Ishikawa (cell line): ENCODE results near the gene KIT.

Source experiments
- CEBPB ChIP-seq: IDR thresholded peaks from 2 replicates; pipeline ENCODE4 v1.6.1; 2012
- CREB1 ChIP-seq: IDR thresholded peaks from 2 replicates; pipeline ENCODE4 v1.6.1; 2012; ENCODE audit warnings: low read depth
- EGR1 ChIP-seq: IDR thresholded peaks from 2 replicates; pipeline ENCODE4 v1.6.1; 2012
- EP300 ChIP-seq: IDR thresholded peaks from 2 replicates; pipeline ENCODE4 v1.6.1; 2012; ENCODE audit warnings: borderline replicate concordance
- FOXM1 ChIP-seq: IDR thresholded peaks from 2 replicates; pipeline ENCODE4 v1.6.1; 2012; ENCODE audit warnings: low read depth, borderline replicate concordance
- NFIC ChIP-seq: IDR thresholded peaks from 2 replicates; pipeline ENCODE4 v1.6.1; 2012
- RAD21 ChIP-seq: IDR thresholded peaks from 2 replicates; pipeline ENCODE4 v1.6.1; 2012; ENCODE audit warnings: low read depth
- TAF1 ChIP-seq: IDR thresholded peaks from 2 replicates; pipeline ENCODE4 v1.6.1; 2012; ENCODE audit warnings: low read depth, mild to moderate bottlenecking
- TCF12 ChIP-seq: IDR thresholded peaks from 2 replicates; pipeline ENCODE4 v1.6.1; 2012; ENCODE audit warnings: low read depth
- TEAD4 ChIP-seq: IDR thresholded peaks from 2 replicates; pipeline ENCODE4 v1.6.1; 2012
- YY1 ChIP-seq: IDR thresholded peaks from 2 replicates; pipeline ENCODE4 v1.6.1; 2012; ENCODE audit warnings: low read depth
- ZBTB7A ChIP-seq: IDR thresholded peaks from 2 replicates; pipeline ENCODE4 v1.6.1; 2012; ENCODE audit warnings: low read depth
- TF ChIP-seq, protein P1 (sequence below): IDR thresholded peaks from 2 replicates; pipeline ENCODE4 v1.6.1; 2012
- TF ChIP-seq, protein P2 (sequence below): IDR thresholded peaks from 2 replicates; pipeline ENCODE4 v1.6.1; 2012
- TF ChIP-seq, protein P3 (sequence below): IDR thresholded peaks from 2 replicates; pipeline ENCODE4 v1.6.1; 2012; ENCODE audit warnings: low read depth, mild to moderate bottlenecking

KIT gene

DNA sequence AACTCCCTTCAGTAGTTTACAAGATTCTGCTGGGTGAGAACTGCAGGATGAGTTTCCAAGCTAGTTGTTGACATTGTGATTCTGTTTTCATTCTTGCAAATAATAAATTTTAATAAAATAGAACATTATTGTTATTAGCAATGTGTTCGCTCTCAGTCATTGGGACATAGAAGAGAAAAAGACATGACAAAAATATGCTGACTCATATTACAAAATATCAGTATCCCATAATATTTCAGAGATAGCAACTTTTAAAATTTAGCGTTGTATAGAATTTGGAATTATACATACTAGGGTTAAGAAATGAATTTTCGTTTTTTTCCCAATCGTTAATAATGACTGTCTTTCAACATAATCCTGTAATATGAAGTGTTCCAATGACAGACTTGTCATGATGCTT lies 45.4 kb downstream of the KIT start:
- TF ChIP-seq EGR1 (no peak), RAD21 (no peak), CEBPB (no peak)

DNA sequence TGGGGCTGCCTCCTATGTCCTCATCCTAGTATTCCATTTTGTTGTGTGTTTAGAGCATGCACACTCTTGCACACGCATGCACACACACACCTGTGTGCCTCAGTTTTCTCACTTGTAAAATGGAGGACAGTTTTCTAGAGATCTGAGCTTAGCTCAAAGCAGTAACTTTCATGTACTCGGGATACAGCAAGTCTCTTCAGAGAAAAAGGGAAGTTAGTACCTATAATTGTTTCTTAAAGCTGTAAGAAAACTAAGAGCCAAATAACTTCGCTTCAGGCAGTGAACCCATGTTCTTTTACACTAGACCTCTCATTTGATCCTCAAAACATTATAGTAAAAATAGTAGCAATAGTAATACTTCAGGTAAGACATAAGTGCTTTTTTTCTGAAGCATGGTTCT lies 49.6 kb downstream of the KIT start:
- TF ChIP-seq, protein P1, sequence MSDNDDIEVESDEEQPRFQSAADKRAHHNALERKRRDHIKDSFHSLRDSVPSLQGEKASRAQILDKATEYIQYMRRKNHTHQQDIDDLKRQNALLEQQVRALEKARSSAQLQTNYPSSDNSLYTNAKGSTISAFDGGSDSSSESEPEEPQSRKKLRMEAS: no peak
- no peak for TF ChIP-seq CEBPB
- TF ChIP-seq TEAD4: no peak
- TF ChIP-seq CREB1: no peak
- no peak for TF ChIP-seq ZBTB7A
- no peak for TF ChIP-seq EGR1
- no peak for TF ChIP-seq RAD21
- TF ChIP-seq, protein P2, sequence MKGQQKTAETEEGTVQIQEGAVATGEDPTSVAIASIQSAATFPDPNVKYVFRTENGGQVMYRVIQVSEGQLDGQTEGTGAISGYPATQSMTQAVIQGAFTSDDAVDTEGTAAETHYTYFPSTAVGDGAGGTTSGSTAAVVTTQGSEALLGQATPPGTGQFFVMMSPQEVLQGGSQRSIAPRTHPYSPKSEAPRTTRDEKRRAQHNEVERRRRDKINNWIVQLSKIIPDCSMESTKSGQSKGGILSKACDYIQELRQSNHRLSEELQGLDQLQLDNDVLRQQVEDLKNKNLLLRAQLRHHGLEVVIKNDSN: no peak
- no peak for TF ChIP-seq TCF12
- TF ChIP-seq FOXM1: no peak
- TF ChIP-seq NFIC: no peak
- TF ChIP-seq TAF1: no peak
- no peak for TF ChIP-seq YY1

DNA sequence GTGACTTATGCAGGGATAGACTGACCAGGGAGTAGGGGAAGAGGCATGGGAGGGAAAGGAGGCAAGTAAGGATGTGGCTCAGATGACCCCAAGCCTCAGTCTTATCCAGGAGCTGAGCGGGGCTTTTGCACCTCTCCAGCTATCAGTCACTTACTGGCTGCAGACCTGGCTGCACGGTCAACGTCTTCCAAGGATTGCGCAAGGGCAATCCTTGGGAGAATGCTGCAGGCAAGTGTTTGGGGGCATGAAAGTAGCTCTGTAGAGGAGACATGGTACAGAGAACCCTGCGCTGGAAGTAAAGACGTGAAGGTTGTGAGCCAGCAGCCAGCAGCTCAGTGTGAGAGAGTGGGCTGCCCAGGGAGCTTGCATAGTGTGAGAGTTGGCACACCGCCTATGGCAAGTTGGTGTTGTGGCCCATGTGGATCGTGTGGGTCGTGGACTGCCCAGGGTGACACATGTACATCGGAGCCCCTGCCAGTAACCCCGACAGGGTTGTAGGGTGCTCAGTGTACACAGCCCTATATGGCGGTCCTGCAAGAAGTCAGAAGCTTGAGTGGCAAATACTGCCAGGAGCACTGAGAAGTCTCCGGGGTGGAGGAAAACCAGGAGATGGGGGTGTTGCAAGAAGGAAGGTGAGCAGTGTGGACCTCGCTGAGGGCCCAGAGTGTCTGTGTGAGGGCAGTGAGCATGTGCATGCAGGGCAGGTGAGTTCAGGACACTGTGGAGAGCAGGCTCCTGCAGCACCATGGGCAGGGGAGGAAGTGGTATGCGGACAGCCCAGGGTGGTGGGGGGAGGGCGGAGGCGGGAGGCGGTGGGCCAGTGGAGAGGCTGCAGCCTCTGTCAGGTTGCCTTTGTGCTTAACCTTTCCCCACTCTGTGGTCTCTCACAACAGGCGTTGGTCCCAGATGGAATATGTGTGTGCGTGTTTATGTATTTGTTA lies 50.9 kb downstream of the KIT start:
- TF ChIP-seq CEBPB: peak; percentile 49; the same call in 1 of the 2 replicates
- no peak for TF ChIP-seq TCF12
- TF ChIP-seq FOXM1: no peak

DNA sequence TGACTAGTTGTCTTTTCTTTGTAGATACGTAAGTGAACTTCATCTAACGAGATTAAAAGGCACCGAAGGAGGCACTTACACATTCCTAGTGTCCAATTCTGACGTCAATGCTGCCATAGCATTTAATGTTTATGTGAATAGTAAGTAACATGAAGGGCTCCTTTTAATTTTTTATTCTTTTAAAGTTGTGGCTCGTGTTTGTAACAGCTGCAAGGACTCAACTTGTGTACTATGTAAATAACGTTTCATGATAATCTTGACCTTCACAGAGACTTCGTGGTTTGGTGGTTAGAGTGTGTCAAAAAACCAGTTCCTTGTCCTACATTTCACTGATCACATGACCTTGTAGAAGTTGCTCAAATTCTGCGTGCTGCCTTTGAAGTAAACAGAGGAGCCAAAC lies 51.6 kb downstream of the KIT start:
- TF ChIP-seq, protein P3, sequence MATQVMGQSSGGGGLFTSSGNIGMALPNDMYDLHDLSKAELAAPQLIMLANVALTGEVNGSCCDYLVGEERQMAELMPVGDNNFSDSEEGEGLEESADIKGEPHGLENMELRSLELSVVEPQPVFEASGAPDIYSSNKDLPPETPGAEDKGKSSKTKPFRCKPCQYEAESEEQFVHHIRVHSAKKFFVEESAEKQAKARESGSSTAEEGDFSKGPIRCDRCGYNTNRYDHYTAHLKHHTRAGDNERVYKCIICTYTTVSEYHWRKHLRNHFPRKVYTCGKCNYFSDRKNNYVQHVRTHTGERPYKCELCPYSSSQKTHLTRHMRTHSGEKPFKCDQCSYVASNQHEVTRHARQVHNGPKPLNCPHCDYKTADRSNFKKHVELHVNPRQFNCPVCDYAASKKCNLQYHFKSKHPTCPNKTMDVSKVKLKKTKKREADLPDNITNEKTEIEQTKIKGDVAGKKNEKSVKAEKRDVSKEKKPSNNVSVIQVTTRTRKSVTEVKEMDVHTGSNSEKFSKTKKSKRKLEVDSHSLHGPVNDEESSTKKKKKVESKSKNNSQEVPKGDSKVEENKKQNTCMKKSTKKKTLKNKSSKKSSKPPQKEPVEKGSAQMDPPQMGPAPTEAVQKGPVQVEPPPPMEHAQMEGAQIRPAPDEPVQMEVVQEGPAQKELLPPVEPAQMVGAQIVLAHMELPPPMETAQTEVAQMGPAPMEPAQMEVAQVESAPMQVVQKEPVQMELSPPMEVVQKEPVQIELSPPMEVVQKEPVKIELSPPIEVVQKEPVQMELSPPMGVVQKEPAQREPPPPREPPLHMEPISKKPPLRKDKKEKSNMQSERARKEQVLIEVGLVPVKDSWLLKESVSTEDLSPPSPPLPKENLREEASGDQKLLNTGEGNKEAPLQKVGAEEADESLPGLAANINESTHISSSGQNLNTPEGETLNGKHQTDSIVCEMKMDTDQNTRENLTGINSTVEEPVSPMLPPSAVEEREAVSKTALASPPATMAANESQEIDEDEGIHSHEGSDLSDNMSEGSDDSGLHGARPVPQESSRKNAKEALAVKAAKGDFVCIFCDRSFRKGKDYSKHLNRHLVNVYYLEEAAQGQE: no peak
- TF ChIP-seq, protein P1: no peak
- TF ChIP-seq NFIC (no peak), EP300 (no peak), FOXM1 (no peak), TCF12 (no peak), CREB1 (no peak), EGR1 (no peak)
- TF ChIP-seq, protein P2: no peak

DNA sequence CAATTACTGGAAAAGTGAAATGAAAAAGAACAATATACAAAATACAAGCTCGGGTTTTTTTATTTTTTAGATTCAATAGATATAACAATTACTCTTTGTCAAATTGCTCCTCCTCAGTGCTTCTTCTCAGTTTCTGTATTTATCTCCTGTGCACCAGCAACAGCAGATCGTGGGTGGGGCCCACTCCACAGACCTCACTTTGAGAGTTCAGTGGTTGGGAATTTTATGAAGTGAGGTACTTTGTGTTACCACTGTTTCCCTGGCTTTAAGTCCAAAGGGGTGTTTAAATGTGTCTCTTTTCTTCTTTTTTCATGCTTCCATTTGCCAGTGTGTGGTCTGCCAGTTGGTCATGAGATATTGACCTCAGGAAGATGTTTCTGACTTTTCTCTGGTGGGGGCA lies 54.4 kb downstream of the KIT start:
- TF ChIP-seq TCF12 (no peak), RAD21 (no peak), TEAD4 (no peak), YY1 (no peak), EP300 (no peak), NFIC (no peak), CREB1 (no peak), EGR1 (no peak), CEBPB (no peak)
- TF ChIP-seq, protein P2: no peak
- TF ChIP-seq, protein P1: no peak

DNA sequence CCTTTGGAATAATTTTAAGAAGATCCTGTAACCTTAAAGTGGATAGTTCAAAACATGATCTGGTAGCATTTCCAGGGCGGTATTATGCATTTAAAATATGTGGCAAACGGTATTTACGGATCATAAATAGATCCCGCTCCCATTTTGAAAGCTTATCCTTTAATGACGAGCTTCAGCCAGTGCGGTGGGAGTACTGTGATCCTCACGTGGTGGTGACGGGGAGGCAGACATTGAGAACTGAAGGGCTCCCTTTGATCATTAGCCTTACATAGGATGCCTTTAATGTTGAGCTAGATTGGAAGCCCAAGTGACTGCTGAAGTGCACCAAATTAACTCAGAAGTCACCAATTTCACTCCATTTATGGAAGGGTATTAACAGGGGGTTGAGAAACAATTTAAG lies 56.9 kb downstream of the KIT start:
- TF ChIP-seq TCF12 (no peak), FOXM1 (no peak), CEBPB (no peak)
- TF ChIP-seq, protein P3: no peak
- TF ChIP-seq, protein P1: no peak
